Large intestine (tissue), 3 donors: ENCODE results near the gene DUS3L. TPM values are rescaled to one million over a fixed set of nuclear protein-coding genes. Genes with fewer than 3 reads are reported as not detected.

ENCODE experiments used
- DNase-seq, 2 donors: peaks; one replicate each; pipeline versions ENCODE4 v3.0.0 to v3.0.0-alpha.2; 2013
- H3K27ac ChIP-seq: one replicate; pipeline ENCODE4 v1.5.1; 2013; ENCODE audit warnings: low read length
- H3K27me3 ChIP-seq: 2 replicates; pipeline ENCODE4 v1.6.1; 2013; ENCODE audit warnings: low read length; ENCODE audit not compliant: control insufficient read depth, insufficient read depth
- H3K36me3 ChIP-seq: 2 replicates; pipeline ENCODE4 v1.6.1; 2013; ENCODE audit warnings: low read length; ENCODE audit not compliant: control insufficient read depth, insufficient read depth
- H3K4me1 ChIP-seq: one replicate; pipeline ENCODE4 v1.6.1; 2013; ENCODE audit warnings: low read length; ENCODE audit not compliant: control insufficient read depth, insufficient read depth
- H3K4me3 ChIP-seq: one replicate; pipeline ENCODE4 v1.5.1; 2013; ENCODE audit warnings: low read length
- H3K9me3 ChIP-seq: one replicate; pipeline ENCODE4 v1.6.1; 2013; ENCODE audit warnings: mild to moderate bottlenecking, low read depth, low read length, moderate library complexity; ENCODE audit not compliant: control insufficient read depth
- WGBS: methylation state at CpG from one replicate; pipeline ENCODE4 v1.1.5; 2013; ENCODE audit warnings: low lambda C conversion rate; ENCODE audit not compliant: insufficient coverage; 5-methylcytosine and 5-hydroxymethylcytosine counted together
- polyA plus RNA-seq: library from polyadenylated mRNA; unstranded; fragments of 120-200 nt; gene quantifications from one replicate; pipeline ENCODE4 v1.2.1, GENCODE V29; 2013

The DUS3L gene
- polyA plus RNA-seq, 1 donor, result 34.6 TPM

DNA sequence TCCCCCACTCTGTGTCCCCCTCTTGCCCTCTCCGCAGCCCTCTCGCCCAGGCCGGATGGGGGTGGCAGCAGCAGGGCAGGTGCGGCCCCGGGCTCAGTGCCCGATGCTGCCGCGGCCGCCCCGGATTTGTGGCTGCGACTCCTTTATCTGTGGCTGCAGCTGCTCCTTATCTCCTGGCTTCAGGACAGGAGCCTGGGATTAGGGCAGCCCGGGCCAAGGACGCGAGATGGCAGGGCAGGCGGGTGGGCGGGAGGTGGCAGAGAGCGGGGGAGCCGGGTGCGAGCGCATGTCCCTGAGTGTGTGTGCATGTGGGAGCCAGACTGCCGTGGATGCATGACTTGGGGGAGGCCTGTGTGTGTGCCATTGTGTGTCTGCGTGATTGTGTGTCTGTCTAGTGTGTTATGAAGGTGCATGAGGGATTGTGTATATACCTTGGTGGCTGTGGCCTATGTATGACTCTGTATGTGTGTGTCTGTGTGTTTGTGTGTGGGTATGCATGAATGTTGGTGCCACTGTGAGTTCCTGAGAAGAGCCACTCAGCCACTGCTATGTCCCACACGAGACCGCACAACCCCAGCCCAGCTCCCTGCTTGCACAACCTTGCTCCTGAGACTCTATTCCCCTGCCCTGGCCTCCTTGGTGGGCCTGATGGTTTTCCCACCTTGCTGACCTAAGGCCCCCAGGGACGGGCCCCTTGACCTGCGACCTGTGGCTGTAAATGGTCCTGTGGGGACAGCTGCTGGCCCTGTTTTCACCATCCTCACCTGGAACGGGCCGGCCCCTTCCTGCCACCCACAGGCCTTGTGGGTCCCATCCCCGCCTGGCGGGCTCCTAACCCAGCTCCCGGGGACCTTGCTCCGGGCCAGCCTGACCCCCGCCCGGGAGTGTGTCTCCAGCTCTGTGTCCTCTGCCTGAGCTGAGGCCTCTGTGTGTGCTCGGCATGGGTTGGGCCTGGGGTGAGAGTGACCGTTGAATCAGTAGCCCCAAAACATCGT, 8.6 kb upstream of the DUS3L start:
- Histone ChIP-seq H3K9me3 (no peaks in the 10 kb centered on the region), H3K4me1 (peaks cover 9% of the 10 kb centered on the region), H3K27me3 (peaks cover 31% of the 10 kb centered on the region), H3K36me3 (no peaks in the 10 kb centered on the region), H3K27ac (no peak overlapping the region), H3K4me3 (no peak overlapping the region)
- peak in 1 of 2 donors; percentile 30 for DNase-seq
- WGBS, result no CpG with 5 or more reads among the region's 37 CpGs

DNA sequence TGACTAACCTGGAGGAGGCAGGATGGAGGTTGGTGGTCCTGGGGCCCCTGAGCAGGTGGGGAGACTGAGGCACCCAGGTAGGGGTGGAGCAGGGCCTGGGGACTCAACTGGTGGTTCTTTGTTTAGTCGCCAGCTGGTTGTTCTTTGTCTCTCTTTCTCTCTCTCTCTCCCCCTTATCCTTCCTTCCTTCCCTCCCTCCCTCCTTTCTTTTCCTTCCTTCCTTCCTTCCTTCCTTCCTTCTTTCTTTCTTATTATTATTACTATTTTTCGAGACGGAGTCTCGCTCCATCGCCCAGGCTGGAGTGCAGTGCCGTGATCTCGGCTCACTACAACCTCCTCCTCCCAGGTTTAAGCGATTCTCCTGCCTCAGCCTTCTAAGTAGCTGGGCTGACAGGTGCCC, 7.3 kb upstream of the DUS3L start:
- Histone ChIP-seq H3K27ac (no peak overlapping the region), H3K27me3 (peaks cover 21% of the 10 kb centered on the region), H3K9me3 (no peaks in the 10 kb centered on the region), H3K4me1 (peaks cover under 1% of the 10 kb centered on the region), H3K4me3 (no peak overlapping the region), H3K36me3 (no peaks in the 10 kb centered on the region)
- WGBS, result 91% methylated on average over 5 of the region's 8 CpGs
- DNase-seq, result no peak

DNA sequence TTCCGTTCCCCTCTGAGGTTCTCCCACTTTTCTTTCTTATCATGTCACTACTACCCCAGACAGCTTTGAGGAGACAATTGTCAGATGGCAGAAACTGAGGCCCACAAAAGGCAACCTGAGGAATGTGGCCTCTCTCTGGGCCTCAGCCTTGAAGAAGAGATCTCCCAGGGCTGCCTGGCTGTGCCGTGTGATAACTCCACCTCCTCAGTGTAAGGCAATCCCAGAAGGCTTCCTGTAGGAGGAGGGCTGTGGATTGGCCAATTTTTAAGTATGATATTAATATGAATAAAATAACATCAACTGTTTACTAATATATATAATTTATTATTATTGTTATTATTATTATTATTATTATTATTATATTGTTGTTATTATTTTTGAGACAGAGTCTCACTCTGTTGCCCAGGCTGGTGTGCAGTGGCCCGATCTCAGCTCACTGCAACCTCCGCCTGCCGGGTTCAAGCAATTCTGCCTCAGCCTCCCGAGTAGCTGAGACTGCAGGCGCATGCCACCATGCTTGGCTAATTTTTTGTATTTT, 4.5 kb upstream of the DUS3L start:
- H3K27ac ChIP-seq, result no peak overlapping the region
- H3K4me1 ChIP-seq, result peaks cover 3% of the 10 kb centered on the region
- H3K9me3 ChIP-seq, result peaks cover 5% of the 10 kb centered on the region
- peaks cover 6% of the 10 kb centered on the region for H3K27me3 ChIP-seq
- H3K36me3 ChIP-seq, result no peaks in the 10 kb centered on the region
- no CpG with 5 or more reads among the region's 7 CpGs for WGBS
- no peak for DNase-seq
- no peak overlapping the region for H3K4me3 ChIP-seq

DNA sequence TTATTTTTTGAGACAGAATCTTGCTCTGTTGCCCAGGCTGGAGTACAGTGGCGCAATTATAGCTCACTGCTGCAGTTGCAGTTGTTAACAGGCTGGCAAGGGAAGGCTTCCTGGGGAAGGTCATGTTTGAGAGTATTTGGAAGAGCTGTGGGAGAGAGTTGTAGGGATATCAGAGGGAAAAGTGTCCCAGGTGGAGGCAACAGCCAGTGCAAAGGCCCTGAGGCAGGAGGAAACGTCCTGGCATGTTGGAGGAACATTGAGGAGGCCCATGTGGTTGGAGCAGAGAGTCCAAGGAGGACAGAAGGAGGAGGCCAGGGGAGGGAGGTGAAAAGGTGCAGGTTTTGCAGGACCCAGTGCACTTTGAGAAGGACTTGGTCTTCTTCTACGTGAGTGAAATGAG, 2.2 kb upstream of the DUS3L start:
- peaks cover 8% of the 10 kb centered on the region for H3K4me1 ChIP-seq
- no peak overlapping the region for H3K4me3 ChIP-seq
- DNase-seq, result no peak
- peaks cover 5% of the 10 kb centered on the region for H3K9me3 ChIP-seq
- H3K36me3 ChIP-seq, result peaks cover 18% of the 10 kb centered on the region
- H3K27ac ChIP-seq, result no peak overlapping the region
- H3K27me3 ChIP-seq, result no peaks in the 10 kb centered on the region
- no CpG with 5 or more reads among the region's 3 CpGs for WGBS

DNA sequence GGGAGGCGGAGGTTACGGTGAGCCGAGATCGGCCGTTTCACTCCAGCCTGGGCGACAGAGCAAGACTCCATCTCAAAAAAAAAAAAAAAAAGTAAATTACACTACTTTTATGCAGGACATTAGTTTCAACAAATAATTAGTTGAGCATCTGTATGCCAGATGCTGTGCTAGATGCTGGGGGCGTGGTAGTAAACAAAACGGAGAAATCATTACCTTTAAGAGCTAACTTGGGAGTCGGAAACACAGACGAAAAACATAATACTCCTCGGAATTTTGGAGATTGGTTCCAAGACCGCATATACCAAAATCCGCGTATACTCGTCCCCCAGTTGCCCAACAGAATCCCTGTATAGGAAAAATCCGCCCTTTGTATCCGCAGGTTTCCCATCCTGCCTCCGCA, 1.3 kb upstream of the DUS3L start:
- Histone ChIP-seq H3K9me3 (peaks cover 5% of the 10 kb centered on the region), H3K27me3 (no peaks in the 10 kb centered on the region), H3K27ac (no peak overlapping the region), H3K4me1 (peaks cover 8% of the 10 kb centered on the region), H3K36me3 (peaks cover 28% of the 10 kb centered on the region), H3K4me3 (no peak overlapping the region)
- WGBS, result no CpG with 5 or more reads among the region's 18 CpGs
- DNase-seq, result no peak

DNA sequence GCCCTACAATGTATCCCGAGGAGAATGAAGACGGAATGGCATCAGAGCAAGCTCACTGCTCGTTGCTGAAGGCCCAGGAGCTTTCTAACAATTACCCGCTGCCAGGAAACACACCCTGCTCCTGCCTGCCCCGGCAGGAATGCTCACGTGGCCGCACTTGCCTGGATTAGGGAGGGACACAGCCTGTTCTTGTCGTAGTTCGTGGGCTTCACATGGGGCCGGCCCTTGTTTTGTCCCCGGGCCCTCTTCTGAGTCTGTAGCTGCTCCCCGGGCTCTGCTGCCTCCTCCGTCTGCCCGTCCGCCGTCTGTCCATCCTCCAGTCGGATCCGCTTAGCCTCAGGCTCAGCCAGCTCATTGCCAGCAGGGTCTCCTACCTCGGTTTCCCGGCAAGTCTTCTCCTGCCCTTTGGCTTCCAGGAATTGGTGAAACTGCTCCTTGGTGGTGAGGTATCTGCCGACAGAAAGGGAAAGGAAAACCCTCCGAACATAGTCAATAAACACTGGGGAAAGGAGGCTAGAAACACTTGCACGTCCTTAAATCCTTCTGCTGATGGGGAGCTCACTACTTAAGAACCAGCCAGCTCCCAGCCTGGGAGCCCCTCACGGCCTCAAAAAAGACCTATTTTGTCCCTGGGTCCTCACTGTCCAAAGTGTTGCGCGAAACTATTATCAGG, 941 bp downstream of the DUS3L start:
- Histone ChIP-seq H3K27ac (no peak overlapping the region), H3K4me3 (peak overlapping the region; percentile 95), H3K27me3 (no peaks in the 10 kb centered on the region), H3K36me3 (peaks cover 49% of the 10 kb centered on the region), H3K4me1 (peaks cover 8% of the 10 kb centered on the region), H3K9me3 (peaks cover 15% of the 10 kb centered on the region)
- no CpG with 5 or more reads among the region's 26 CpGs for WGBS
- DNase-seq, result no peak

DNA sequence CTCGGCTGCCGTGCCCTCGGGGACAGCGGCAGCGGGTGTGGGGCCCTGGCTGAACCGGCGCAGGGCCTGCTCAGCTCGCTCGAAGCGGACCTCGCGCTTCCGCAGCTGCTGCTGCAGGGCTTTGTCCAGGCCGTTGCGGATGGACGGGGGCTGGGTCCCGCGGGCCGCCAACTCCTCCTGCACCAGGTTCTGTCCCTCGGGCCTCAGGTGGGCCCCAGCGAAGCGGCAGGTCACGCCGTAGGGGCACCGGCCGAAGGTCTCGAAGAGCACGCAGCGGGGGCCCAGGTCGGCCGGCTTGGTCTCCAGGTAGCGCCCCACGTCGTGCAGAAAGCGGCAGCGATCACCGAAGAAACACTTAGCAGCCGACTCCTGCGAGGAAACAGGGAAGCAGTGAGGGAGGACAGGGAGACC, 1.6 kb downstream of the DUS3L start:
- DNase-seq, result no peak
- no peak overlapping the region for H3K27ac ChIP-seq
- H3K27me3 ChIP-seq, result no peaks in the 10 kb centered on the region
- no CpG with 5 or more reads among the region's 39 CpGs for WGBS
- peaks cover 15% of the 10 kb centered on the region for H3K9me3 ChIP-seq
- peaks cover 8% of the 10 kb centered on the region for H3K4me1 ChIP-seq
- H3K4me3 ChIP-seq, result no peak overlapping the region
- peaks cover 53% of the 10 kb centered on the region for H3K36me3 ChIP-seq

DNA sequence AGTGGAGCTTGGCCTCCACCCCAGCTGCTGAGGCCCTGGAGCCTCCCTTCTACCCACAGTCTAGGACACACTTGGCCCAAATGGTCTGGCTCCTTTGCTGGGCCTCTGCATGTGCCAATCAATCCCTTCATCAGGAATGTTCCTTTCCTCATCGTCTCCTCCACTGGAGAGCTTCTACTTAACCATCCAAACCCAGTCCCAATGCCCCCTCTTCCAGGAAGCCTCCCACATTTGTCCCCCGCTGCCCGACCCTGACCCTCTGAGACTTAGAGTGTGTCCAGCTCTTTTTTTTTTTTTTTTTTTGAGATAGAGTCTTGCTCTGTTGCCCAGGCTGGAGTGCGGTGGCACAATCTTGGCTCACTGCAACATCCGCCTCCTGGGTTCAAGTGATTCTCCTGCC, 2.5 kb downstream of the DUS3L start:
- 100% methylated on average over 2 of the region's 5 CpGs for whole genome bisulfite sequencing
- no peak overlapping the region for H3K4me3 ChIP-seq
- peaks cover 15% of the 10 kb centered on the region for H3K9me3 ChIP-seq
- H3K27me3 ChIP-seq, result no peaks in the 10 kb centered on the region
- H3K27ac ChIP-seq, result no peak overlapping the region
- no peak for DNase-seq
- peaks cover 59% of the 10 kb centered on the region for H3K36me3 ChIP-seq
- H3K4me1 ChIP-seq, result peaks cover 8% of the 10 kb centered on the region

DNA sequence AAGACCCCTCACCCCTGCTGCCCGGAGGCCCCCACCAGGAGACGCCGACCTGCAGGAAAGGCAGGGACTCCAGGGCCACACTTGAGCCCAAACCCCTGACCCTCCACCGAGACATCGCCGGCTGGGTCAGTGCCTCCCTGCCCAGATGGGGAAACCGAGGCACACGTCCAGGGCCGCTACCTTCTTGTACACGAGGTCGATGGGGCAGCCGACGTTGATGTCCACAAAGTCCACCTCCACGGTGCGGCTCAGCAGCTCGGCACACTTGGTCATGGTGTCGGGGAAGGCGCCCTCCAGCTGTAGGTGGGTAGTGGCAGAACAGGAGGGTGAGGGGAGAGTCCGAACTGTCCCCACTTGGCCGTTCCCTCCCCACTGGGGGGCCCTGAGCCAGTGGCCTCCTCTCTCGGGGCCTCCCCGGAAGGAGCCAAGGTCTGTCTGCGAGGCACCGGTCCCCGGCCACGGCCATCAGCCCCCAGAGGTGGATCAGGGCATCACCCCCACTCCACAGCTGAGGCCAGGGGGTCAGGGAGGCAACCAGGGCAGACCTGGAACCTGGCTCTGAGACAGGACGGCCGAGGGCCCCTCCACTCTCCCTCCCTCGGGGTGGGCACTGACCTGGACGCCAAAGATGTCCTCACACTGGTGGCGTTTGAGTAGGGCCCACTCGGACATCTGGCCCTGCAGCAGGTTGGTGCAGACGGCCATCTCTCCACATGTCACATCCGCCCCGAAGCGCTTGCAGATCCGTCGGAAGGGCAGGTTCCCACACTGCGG, 3.4 kb downstream of the DUS3L start:
- Histone ChIP-seq H3K9me3 (peaks cover 15% of the 10 kb centered on the region), H3K4me3 (no peak overlapping the region), H3K36me3 (peaks cover 59% of the 10 kb centered on the region), H3K27ac (no peak overlapping the region), H3K27me3 (no peaks in the 10 kb centered on the region), H3K4me1 (peaks cover 8% of the 10 kb centered on the region)
- no CpG with 5 or more reads among the region's 39 CpGs for WGBS
- DNase-seq, result no peak
